OCI-LY7 (cell line): Measurements from ENCODE around the gene PPM1L.

Experiments used
- CTCF ChIP-seq: fragments of 200-600 bp; sonication (generic); conservative IDR thresholded peaks from 2 replicates; pipeline ENCODE4 v1.5.1; 2014; ENCODE audit warnings: mild to moderate bottlenecking, antibody characterized with exemption, low read length, moderate library complexity, mixed read lengths
- EZH2phosphoT487 ChIP-seq: fragments of 200-600 bp; sonication (generic); IDR thresholded peaks from 2 replicates; pipeline ENCODE4 v1.6.1; 2018; ENCODE audit warnings: low read depth, borderline replicate concordance, mild to moderate bottlenecking, mixed run types, antibody characterized with exemption, low read length, moderate library complexity, mixed read lengths

- TF ChIP-seq CTCF (no peak), EZH2phosphoT487 (no peak)
Measured at GRCh38 chr3:160722331-160722730, 33.7 kb upstream of the PPM1L start.
